Measurements from ENCODE around the gene OR52R1.
"Not testable (repeated sequence)": the region's sequence is repeated elsewhere in the genome, so short reads cannot be mapped to it uniquely, and the experiment has no call there.

Gene OR52R1

DNA sequence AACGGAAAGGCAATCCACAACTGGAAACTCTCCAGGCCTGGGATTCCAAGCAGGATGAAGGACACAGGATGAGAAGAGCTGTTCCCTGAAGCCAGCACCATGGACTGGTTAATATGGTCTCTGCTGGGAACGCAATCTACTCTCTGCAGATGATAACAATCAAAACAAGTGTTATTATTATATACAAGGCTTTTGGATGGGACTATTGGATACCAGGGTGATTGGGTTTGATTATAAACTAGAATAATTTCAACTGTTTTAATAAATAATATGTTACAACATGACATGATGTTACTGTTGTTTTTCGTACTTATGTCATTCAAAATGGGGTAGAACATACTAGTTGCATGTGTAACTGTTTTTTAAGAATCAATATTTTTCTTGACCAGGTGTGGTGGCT is at the start of gene OR52R1:
OR52R1 (minus strand) TSS at position 101 of the 400 bp plus-strand sequence; CDS start at position 101, 0 bp downstream.
- Mint-ChIP-seq H3K4me3 (no peak within 1 kb of the TSS), H3K9me3 (no peaks in the 10 kb centered on the region), H3K36me3 (no peaks in the 10 kb centered on the region), H3K4me1 (no peaks in the 10 kb centered on the region), H3K27ac (no peak within 1 kb of the TSS)
- no peak for ATAC-seq
- DNase-seq (ENCODE audit: low spot score in 2 of 2), result no peak

DNA sequence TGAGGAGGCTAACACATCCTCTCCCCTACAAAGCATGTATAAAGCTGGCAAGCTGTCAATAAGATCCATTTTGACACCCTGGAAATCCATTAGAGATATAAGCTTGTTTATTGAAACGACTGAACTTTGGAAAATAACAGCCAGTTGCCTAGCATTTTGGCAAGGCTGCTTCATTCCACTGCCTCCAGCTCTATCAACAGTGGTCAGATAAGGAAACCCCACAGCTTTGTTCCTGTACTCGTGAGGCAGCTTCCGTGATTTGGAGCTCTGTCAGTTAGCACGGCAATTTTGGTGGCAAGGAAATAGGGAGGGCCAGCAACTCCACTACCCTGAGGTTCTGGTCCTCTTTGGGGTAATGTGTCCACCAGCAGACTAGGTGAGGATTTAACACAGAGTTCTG is 46.9 kb upstream of the OR52R1 start:
- H3K4me1 Mint-ChIP-seq, result no peaks in the 10 kb centered on the region
- H3K4me3 Mint-ChIP-seq, result no peak overlapping the region
- H3K9me3 Mint-ChIP-seq, result no peaks in the 10 kb centered on the region
- ATAC-seq (no peak), DNase-seq (ENCODE audit: low spot score in 2 of 2) (no peak)
- H3K36me3 Mint-ChIP-seq, result no peaks in the 10 kb centered on the region
- no peak overlapping the region for H3K27ac Mint-ChIP-seq

DNA sequence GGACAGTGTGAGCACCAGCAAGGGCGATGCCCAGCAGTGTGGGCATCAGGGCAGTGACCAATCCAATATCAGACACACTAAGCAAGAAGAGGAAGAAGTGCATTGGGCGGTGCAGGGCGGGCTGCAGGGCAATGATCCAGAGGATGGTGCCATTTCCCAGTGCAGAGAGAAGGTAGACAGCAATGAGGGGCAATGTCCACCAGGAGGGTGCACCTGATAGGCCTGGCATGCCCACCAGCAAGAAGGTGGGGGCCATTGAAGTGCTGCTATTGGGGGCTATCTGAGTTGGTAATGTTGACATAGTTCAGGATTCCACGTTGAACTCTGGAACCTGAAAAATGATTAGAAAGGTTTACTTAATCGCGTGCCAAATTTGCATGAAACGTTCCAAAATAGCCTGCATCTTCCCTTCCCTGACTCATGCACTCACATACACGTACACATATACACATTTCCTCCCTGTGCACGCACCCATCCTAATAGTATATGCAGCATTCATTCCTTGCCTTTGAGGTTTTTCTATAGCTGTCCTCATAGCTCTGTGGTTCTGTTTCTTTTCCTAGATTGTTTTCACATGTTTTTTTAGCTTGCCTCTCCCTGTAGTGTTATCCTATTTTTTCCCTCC is 44.8 kb upstream of the OR52R1 start, which contains the start of gene OR51S1:
OR51S1 (minus strand) TSS at position 301 of the 625 bp plus-strand sequence; CDS start at position 301, 0 bp downstream.
- ATAC-seq, result no peak
- DNase-seq (ENCODE audit: low spot score in 2 of 2), result no peak

DNA sequence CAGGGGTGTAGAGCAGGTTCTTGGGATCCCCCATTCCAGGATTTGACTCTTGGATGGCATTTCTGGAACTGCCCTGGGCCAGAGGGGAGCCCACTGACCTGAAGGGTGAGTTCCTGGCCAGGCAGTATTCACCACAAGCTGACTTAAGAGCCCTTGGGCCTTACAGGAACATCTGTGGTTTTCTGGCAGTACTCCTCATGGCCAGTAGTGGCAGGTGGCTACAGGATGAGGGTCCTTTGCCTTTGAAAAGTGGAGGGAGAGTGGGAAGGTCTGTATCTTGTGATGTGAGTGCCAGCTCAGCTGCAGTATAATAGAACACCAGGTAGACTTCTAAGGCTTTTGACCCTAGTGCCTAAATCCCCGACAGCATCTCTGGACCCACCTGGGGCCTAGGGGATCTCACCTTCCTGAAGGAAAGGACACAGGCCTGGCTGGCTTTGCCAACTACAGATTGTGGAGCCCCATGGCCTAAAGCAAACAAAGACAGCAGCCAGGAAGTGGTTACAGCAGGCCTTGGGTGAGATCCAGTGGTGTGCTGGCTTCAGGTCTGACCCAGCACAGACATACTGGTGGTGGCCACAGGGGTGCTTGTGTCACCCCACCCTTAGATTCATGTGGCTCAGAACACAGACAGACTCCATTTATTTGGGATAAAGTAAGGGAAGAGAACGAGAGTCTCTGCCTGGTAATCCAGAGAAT is 35.8 kb upstream of the OR52R1 start:
- H3K9me3 Mint-ChIP-seq, result peaks cover 3% of the 10 kb centered on the region
- ATAC-seq (peak; percentile 16), DNase-seq (ENCODE audit: low spot score in 2 of 2) (no peak)
- no peak overlapping the region for H3K27ac Mint-ChIP-seq
- H3K36me3 Mint-ChIP-seq, result no peaks in the 10 kb centered on the region
- H3K4me1 Mint-ChIP-seq, result no peaks in the 10 kb centered on the region
- no peak overlapping the region for H3K4me3 Mint-ChIP-seq

More for the DNA sequence above, 44.8 kb upstream of the OR52R1 start, which contains the start of gene OR51S1:
- H3K36me3 Mint-ChIP-seq, result no peaks in the 10 kb centered on the region
- H3K27ac Mint-ChIP-seq, result no peak within 1 kb of the TSS
- peaks cover 2% of the 10 kb centered on the region for H3K9me3 Mint-ChIP-seq
- no peak within 1 kb of the TSS for H3K4me3 Mint-ChIP-seq
- no peaks in the 10 kb centered on the region for H3K4me1 Mint-ChIP-seq

DNA sequence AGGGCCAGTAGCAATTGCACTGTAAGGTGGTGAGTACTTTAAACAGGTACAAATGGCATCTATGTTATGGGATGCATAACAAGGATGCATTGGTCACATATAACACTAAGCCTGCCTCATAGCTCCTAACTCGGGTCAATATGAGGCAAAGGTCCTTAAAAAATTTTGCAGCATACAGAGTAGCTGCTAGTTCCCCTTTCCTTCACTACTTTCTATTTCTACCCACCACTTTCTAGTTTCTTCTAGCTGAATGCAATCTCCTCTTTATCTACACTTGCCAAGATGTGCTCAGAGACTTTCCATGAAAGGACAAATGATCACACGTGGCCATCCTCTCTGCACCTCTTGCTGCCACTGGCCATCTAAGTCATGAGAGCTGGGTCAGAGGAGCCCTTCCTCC is 26.7 kb upstream of the OR52R1 start:
- Mint-ChIP-seq H3K27ac (no peak overlapping the region), H3K9me3 (no peaks in the 10 kb centered on the region), H3K4me1 (no peaks in the 10 kb centered on the region), H3K36me3 (no peaks in the 10 kb centered on the region), H3K4me3 (no peak overlapping the region)
- ATAC-seq (no peak), DNase-seq (ENCODE audit: low spot score in 2 of 2) (no peak)

DNA sequence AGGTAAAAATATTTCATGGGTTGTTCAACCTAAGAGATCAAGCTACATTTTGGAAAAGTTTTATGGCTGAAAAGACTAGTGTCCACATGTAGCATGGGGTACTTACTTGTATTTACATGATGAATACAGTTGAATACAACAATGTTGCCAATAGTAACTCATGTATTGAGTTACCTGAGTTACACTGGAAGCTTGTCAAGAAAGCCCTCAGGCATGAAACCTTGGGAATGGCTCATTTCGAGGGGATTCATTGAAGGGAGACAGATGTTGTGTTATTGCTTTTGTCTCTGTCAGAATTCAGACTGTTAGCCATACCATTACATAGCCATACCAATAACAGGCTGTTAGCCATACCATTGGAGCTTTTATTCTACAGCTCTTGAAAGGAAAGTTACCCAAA is 26.2 kb upstream of the OR52R1 start:
- Mint-ChIP-seq H3K4me1 (no peaks in the 10 kb centered on the region), H3K27ac (no peak overlapping the region)
- ATAC-seq, result no peak

DNA sequence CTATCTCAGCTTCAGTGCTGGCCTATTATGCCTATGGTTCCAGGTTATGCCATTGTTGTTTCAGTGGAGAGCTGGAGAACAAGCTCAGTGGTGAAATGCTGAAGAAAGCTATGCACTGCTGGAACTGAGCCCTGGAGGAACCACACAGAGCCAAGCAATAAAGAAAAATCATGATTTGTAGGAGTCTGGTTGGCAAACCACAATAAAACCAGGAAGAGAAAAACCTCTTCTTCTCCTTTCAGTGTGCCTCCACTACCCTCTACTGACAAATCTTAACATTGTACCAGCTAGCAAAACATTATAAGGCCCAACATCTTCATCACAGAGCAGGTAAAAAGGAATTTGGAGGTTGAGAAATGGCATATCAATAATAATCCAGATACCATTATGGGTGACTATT is 22.2 kb upstream of the OR52R1 start:
- H3K4me3 Mint-ChIP-seq, result no peak overlapping the region
- H3K27ac Mint-ChIP-seq, result no peak overlapping the region

More for the DNA sequence above, 26.2 kb upstream of the OR52R1 start:
- DNase-seq (ENCODE audit: low spot score in 2 of 2), result no peak
- no peaks in the 10 kb centered on the region for H3K9me3 Mint-ChIP-seq
- no peaks in the 10 kb centered on the region for H3K36me3 Mint-ChIP-seq
- H3K4me3 Mint-ChIP-seq, result no peak overlapping the region

DNA sequence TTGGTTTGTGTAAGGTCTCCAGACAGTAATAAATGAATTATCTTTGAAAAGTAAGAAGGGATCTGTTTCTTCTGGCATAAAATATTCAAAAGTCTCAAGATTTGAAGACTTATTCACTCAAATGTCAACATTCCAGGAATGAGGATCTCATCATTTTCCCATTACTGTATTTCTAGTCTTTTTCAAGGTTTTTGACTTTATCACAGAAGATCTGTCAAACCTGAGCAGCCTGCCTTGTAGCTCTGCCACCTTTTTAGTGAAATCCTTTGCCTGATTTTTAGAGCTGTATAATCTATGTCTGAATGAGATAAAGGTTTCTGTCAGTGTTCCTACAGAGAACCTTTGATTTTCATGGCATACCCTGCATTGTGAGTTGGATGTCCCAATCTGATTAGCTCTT is 21.0 kb upstream of the OR52R1 start:
- Mint-ChIP-seq H3K4me3 (no peak overlapping the region), H3K4me1 (no peaks in the 10 kb centered on the region), H3K9me3 (no peaks in the 10 kb centered on the region), H3K36me3 (no peaks in the 10 kb centered on the region), H3K27ac (no peak overlapping the region)
- DNase-seq (ENCODE audit: low spot score in 2 of 2) (no peak), ATAC-seq (no peak)

More for the DNA sequence above, 22.2 kb upstream of the OR52R1 start:
- H3K36me3 Mint-ChIP-seq, result no peaks in the 10 kb centered on the region
- H3K9me3 Mint-ChIP-seq, result no peaks in the 10 kb centered on the region
- no peaks in the 10 kb centered on the region for H3K4me1 Mint-ChIP-seq
- ATAC-seq, result no peak
- no peak for DNase-seq (ENCODE audit: low spot score in 2 of 2)

DNA sequence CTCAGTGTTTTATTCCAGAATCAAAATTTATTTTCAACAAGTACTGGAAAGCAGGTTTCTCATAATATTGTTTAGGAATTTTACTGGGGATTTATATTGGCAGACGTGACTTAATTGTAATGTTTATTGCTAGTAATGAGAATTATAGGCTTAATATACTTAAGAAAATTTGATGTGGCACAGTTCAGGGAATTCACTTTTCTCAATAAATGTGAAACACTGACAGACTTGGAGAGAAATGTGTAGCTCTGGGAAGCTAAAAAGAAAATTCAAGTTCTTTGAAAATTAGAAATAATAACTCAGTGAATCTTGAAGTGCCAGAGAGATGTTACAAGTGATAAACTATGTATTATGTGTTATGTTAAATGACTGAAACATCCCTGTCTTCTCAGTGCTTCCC is 16.8 kb upstream of the OR52R1 start, which contains the start of gene OR51F2:
OR51F2 (plus strand) TSS at position 301 of the 400 bp plus-strand sequence. CDS start 101 bp downstream, outside the sequence.
- H3K36me3 Mint-ChIP-seq, result no peaks in the 10 kb centered on the region
- H3K27ac Mint-ChIP-seq, result no peak within 1 kb of the TSS
- H3K4me1 Mint-ChIP-seq, result no peaks in the 10 kb centered on the region
- ATAC-seq, result no peak
- no peaks in the 10 kb centered on the region for H3K9me3 Mint-ChIP-seq
- no peak for DNase-seq (ENCODE audit: low spot score in 2 of 2)
- H3K4me3 Mint-ChIP-seq, result no peak within 1 kb of the TSS

DNA sequence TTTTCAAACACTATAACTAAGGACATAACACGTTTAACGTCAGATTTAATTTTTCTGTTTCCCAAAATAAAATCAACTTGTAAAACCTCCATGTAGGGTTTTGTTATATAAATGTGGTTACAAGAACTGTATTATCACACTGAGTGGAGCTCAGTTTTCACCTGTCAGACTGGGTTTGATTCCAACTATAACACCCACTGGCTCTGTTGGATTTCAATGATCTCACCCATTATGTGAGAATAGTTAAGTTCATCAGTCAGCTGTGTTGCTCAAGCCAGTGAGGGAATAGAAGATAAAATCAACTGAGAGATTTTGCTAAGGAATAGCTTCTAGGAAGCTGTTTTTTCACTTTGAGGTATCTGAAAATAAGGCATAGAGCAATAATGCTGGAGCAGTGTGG is 5.1 kb upstream of the OR52R1 start:
- Mint-ChIP-seq H3K36me3 (no peaks in the 10 kb centered on the region), H3K4me1 (no peaks in the 10 kb centered on the region), H3K9me3 (no peaks in the 10 kb centered on the region), H3K27ac (no peak overlapping the region), H3K4me3 (no peak overlapping the region)
- ATAC-seq (no peak), DNase-seq (ENCODE audit: low spot score in 2 of 2) (no peak)

DNA sequence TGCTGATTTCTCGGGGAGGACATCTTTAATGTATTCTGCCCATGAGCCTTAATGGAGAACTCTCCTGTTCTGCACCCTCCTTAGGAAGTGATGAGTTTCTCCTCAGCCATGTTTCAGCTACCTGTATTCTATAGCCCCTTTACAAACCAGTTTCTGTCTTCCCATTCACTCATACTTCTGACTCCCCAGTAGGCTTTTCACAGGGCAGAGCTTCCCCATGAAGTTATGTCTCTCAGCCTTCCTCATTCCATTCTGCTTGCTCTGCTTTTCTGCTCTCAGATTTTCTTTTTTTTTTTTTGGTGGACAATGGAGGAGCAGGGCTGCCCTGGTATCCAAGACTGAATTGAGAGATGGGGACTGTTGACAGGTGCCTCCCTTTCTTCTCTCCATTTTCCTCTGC is 4.3 kb upstream of the OR52R1 start:
- ATAC-seq (no peak), DNase-seq (ENCODE audit: low spot score in 2 of 2) (no peak)
- Mint-ChIP-seq H3K9me3 (no peaks in the 10 kb centered on the region), H3K36me3 (no peaks in the 10 kb centered on the region), H3K27ac (no peak overlapping the region), H3K4me1 (no peaks in the 10 kb centered on the region), H3K4me3 (no peak overlapping the region)

DNA sequence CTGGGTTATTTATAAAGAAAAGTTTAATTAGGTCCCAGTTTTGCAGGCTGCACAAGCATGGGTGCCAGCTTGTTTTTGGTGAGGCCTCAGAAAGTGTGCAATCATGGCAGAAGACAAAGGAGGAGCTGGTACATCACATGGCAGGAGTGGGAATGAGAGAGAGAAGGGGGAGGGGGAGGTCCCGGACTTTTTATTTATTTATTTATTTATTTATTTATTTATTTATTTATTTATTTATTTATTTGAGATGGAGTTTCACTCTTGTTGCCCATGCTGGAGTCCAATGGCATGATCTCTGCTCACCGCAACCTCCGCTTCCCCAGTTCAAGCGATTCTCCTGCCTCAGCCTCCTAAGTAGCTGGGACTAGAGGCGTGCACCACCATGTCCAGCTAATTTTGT is 2.9 kb downstream of the OR52R1 start:
- H3K9me3 Mint-ChIP-seq; DNase-seq (ENCODE audit: low spot score in 2 of 2); H3K4me3 Mint-ChIP-seq; H3K27ac Mint-ChIP-seq; H3K36me3 Mint-ChIP-seq; ATAC-seq; H3K4me1 Mint-ChIP-seq: not testable (repeated sequence)

DNA sequence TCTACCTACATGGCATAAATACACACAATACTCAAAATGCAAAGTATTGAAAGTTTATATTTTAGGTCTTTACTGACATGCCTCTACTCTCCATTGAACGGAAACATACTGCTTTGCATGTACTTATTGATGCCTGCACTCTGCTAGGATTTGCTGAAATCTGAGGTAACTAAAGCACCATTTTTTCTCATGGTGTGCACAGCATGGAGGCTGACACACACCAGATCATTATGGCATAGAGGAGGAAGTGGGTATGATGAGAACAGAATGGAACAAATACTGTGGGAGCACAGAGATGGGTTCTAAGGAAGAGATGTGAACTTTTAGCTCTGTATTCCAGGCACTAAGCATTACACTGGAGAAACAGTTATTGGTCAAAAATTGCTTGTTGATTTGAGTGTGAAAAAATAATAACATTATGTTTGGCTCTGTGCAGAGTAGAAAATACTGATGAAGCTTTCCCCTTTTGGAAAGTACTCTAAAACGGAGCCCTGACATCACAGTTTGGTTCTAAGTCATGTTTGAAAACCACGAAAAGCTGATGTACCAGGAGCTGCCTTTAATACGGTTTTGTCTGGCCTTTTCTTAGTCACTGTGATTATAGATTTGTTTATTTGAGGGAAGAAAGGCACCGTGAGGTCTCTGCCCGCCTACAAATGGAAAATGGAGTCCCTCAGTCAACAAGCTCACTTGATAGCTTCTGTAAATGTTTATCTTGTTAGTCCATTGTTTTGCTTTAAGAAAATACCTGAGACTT is 5.6 kb downstream of the OR52R1 start:
- Mint-ChIP-seq H3K4me1 (no peaks in the 10 kb centered on the region), H3K27ac (no peak overlapping the region), H3K36me3 (no peaks in the 10 kb centered on the region), H3K9me3 (no peaks in the 10 kb centered on the region), H3K4me3 (no peak overlapping the region)
- DNase-seq (ENCODE audit: low spot score in 2 of 2) (no peak), ATAC-seq (peak; percentile 45)

DNA sequence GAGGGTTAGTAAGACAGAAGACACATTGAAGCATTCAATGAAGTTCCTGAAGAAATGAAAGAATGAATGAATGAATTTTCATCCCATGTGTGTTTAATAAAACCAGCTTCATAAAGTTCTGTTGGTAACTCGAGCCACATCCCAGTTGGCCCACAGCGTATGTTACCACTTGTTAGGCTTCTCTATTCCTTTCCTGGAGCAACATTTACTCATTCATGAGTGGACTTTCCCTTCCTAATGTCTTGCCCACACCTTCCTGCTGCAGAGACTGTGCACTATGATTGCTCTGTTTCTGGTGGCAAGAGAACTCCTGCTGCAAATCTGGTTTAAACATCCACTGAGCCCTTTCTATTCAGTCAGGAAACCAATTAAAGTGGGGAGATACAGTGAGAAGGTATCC is 7.0 kb downstream of the OR52R1 start:
- no peak overlapping the region for H3K4me3 Mint-ChIP-seq
- DNase-seq (ENCODE audit: low spot score in 2 of 2) (no peak), ATAC-seq (no peak)
- H3K36me3 Mint-ChIP-seq, result no peaks in the 10 kb centered on the region
- no peak overlapping the region for H3K27ac Mint-ChIP-seq
- no peaks in the 10 kb centered on the region for H3K9me3 Mint-ChIP-seq
- no peaks in the 10 kb centered on the region for H3K4me1 Mint-ChIP-seq

DNA sequence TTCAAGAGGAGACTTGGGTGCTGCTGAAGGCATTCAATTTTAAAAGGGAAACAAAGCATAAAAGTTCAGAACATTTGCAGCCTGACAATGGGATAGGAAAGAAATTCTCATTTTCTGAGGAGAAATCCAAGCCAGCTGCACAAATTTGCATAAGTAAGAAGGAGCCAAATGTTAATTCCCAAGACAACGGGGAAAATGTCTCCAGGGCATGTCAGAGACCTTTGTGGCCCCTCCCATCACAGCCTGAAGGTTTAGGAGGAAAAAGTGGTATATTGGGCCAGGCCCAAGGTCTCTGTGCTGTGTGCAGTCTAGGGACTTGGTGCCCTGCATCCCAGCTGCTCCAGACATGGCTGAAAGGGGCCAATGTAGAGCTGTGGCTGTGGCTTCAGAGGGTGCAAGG is 21.7 kb downstream of the OR52R1 start:
- Mint-ChIP-seq H3K4me1 (no peaks in the 10 kb centered on the region), H3K4me3 (no peak overlapping the region), H3K27ac (no peak overlapping the region), H3K36me3 (no peaks in the 10 kb centered on the region), H3K9me3 (peaks cover 2% of the 10 kb centered on the region)
- no peak for DNase-seq (ENCODE audit: low spot score in 2 of 2)
- ATAC-seq, result no peak

Data from stimulated activated effector memory CD8-positive, alpha-beta T cell treated with anti-CD3 and anti-CD28 coated beads, Interleukin-12 subunit alpha, Interleukin-12 subunit beta, amount 100 ng/mL, for 72 hours (primary cell).